Body of pancreas (tissue), 4 donors: Measurements from ENCODE around the gene SMARCD3. TPM values are rescaled to one million over a fixed set of nuclear protein-coding genes. Genes with fewer than 3 reads are reported as not detected.
A peak's percentile ranks its signal among the peaks of the same experiment; 100 is the strongest.

Experiments used
- ATAC-seq: fragments of 150-250 bp; one replicate; pipeline ENCODE4 v1.9.1; 2016
- DNase-seq, 4 donors: peaks; one replicate each; pipeline ENCODE4 v3.0.0-alpha.2; 2019
- H3K27ac ChIP-seq, 4 donors: fragments of 200-600 bp; sonication (generic); 1 replicate in 3 of 4; 2 replicates in 1 of 4; pipeline versions ENCODE4 v1.5.1 to v1.6.1; 2016 to 2019; ENCODE audit warnings: mild to moderate bottlenecking in 1 of 4, mixed read lengths in 1 of 4, moderate library complexity in 1 of 4
- H3K27me3 ChIP-seq, 2 donors: fragments of 200-600 bp; sonication (generic); one replicate each; pipeline ENCODE4 v1.6.0; 2016; ENCODE audit warnings: mild to moderate bottlenecking in 1 of 2
- H3K36me3 ChIP-seq, 2 donors: fragments of 200-600 bp; sonication (generic); replicated peaks in 1 of 2; 2 replicates each; pipeline ENCODE4 v1.5.1; 2016; ENCODE audit warnings: low read depth in 2 of 2; ENCODE audit not compliant: insufficient read depth in 1 of 2
- H3K4me1 ChIP-seq: fragments of 200-600 bp; sonication (generic); one replicate; pipeline ENCODE4 v1.6.0; 2016
- H3K4me3 ChIP-seq, 2 donors: fragments of 200-600 bp; sonication (generic); 1 replicate in 1 of 2; 2 replicates in 1 of 2; pipeline ENCODE4 v1.5.1; 2016 to 2019
- H3K9me3 ChIP-seq, 3 donors: fragments of 200-600 bp; sonication (generic); 1 replicate in 2 of 3; 2 replicates in 1 of 3; pipeline ENCODE4 v1.5.1; 2016
- POLR2A ChIP-seq, 3 donors: fragments of 450-650 bp; IDR thresholded peaks; one replicate each; pipeline ENCODE4 v1.6.1; 2016; ENCODE audit warnings: antibody characterized with exemption in 3 of 3, mild to moderate bottlenecking in 2 of 3
- WGBS, 2 donors: methylation state at CpG; one replicate each; pipeline ENCODE4 v1.1.5; 2017; 5-methylcytosine and 5-hydroxymethylcytosine counted together
- intact Hi-C: fragments of 100-400 bp; cut with DNase I; formaldehyde crosslinking; loops from one replicate; pipeline ENCODE4 v1.15.1; 2023
- total RNA-seq, 2 donors: library from RNA; depleted of rRNA; stranded (reverse); fragments of >200 nt; gene quantifications; one replicate each; pipeline ENCODE4 v1.1.0, GENCODE V29; 2016
- TF ChIP-seq, protein P1 (sequence below), 7 experiments: fragments of 450-650 bp in 4 of 7; fragments of 200-600 bp in 3 of 7; sonication (generic) in 3 of 7; IDR thresholded peaks; one replicate each; pipeline ENCODE4 v1.5.1; 2016 to 2019; ENCODE audit warnings: antibody characterized with exemption in 7 of 7

Gene SMARCD3
- total RNA-seq, 2 donors from 2014 or later, result 22.3 to 37.2 TPM

DNA sequence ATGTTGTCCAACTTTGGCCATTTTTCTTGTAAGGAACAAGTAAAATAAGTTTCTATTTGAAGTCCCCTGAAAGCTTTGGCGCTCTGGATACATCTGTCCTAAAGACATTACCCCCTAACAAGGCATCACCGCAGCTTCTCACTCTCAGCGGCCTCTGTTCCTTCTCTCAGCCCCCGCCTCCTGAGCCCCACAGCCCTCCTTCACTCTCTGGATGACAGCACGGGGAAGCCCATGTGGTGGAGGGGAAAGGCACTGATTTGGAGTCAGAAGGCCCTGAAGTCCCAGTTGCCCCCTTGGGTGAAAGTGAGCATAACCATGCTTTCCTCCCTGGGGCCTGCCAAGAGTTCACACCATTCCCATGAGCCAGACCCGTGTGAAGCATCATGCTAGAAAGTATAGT is 42.8 kb downstream of the SMARCD3 start:
- Histone ChIP-seq H3K27me3 (no peaks in the 10 kb centered on the region), H3K4me1 (no peaks in the 10 kb centered on the region), H3K27ac (no peak overlapping the region), H3K4me3 (no peak overlapping the region), H3K9me3 (no peaks in the 10 kb centered on the region), H3K36me3 (no peaks in the 10 kb centered on the region)
- no peak for TF ChIP-seq POLR2A (IDR thresholded peaks at IDR 0.05)
- TF ChIP-seq, protein P1, sequence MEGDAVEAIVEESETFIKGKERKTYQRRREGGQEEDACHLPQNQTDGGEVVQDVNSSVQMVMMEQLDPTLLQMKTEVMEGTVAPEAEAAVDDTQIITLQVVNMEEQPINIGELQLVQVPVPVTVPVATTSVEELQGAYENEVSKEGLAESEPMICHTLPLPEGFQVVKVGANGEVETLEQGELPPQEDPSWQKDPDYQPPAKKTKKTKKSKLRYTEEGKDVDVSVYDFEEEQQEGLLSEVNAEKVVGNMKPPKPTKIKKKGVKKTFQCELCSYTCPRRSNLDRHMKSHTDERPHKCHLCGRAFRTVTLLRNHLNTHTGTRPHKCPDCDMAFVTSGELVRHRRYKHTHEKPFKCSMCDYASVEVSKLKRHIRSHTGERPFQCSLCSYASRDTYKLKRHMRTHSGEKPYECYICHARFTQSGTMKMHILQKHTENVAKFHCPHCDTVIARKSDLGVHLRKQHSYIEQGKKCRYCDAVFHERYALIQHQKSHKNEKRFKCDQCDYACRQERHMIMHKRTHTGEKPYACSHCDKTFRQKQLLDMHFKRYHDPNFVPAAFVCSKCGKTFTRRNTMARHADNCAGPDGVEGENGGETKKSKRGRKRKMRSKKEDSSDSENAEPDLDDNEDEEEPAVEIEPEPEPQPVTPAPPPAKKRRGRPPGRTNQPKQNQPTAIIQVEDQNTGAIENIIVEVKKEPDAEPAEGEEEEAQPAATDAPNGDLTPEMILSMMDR (IDR thresholded peaks at IDR 0.05), result no peak
- intact Hi-C loops, result no loop called here
- no peak for DNase-seq
- 59 to 66% methylated on average over 6 of the region's 6 CpGs for WGBS, 2 donors
- no peak for ATAC-seq

DNA sequence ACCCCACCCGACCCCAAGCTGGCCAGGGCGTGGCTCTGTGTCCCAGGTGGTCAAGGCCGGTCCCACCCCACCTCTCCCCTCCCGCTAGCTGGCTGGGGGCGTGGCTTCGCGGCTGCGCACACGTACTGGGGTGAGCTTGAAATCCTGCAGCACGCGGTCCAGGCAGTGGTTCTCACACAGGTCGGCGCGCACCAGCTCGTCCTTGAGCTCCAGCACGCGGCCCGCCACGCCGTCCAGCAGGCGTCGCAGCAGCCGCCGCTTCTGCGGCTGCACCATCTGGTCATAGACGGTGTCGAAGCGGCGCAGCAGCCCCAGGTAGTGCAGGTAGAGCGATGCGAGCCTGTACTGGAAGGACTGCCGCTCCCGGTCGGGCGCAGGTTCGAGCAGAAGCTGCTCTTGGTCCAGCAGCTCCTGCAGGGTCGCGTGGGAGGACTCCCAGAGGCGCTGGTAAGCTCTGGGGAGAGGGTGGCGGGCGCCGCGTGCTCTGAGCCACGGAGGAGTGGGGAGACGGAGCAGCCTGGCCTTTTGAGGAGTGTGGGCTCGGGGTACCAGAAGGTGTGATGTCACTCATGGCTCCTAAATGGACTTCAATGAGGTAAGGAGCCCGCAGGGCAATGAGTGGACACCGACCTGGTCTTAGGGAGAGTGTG is 44.0 kb downstream of the SMARCD3 start:
- Histone ChIP-seq H3K27ac (no peak overlapping the region), H3K27me3 (no peaks in the 10 kb centered on the region), H3K36me3 (no peaks in the 10 kb centered on the region), H3K4me3 (no peak overlapping the region), H3K9me3 (no peaks in the 10 kb centered on the region), H3K4me1 (no peaks in the 10 kb centered on the region)
- ATAC-seq (no peak), DNase-seq (peak in 1 of 4 donors; percentile 25)
- TF ChIP-seq, protein P1 (IDR thresholded peaks at IDR 0.05), result no peak
- no peak for TF ChIP-seq POLR2A (IDR thresholded peaks at IDR 0.05)
- intact Hi-C loops, result no loop called here
- WGBS, 2 donors, result 55 to 70% methylated on average over 17 to 48 of the region's 48 CpGs

DNA sequence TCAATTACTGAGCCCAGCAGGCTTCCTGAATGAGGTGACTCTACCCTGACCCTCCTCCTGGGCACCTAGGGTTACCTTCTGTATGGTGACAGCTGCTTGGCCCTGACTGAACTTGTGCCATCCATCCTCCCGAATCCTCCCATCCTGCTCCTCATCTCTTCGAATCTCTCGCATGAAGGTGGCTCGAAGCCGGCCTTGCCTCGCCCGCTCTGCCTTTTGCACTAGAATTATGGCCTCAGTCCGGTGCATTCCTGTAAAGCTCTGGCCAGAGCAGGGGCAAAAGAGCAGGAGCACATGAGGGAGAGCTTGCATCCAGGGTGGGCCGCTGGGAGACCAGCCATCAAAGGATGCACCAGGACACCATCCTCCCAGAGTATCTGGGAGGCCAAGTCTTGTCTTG is 45.7 kb downstream of the SMARCD3 start:
- no peaks in the 10 kb centered on the region for H3K9me3 ChIP-seq
- H3K27ac ChIP-seq, result no peak overlapping the region
- ATAC-seq (no peak), DNase-seq (no peak)
- H3K4me1 ChIP-seq, result no peaks in the 10 kb centered on the region
- TF ChIP-seq POLR2A (IDR thresholded peaks at IDR 0.05), result no peak
- TF ChIP-seq, protein P1 (IDR thresholded peaks at IDR 0.05), result no peak
- intact Hi-C loops, result no loop called here
- H3K27me3 ChIP-seq, result no peaks in the 10 kb centered on the region
- 85 to 88% methylated on average over 9 of the region's 9 CpGs for WGBS, 2 donors
- no peaks in the 10 kb centered on the region for H3K36me3 ChIP-seq
- no peak overlapping the region for H3K4me3 ChIP-seq

DNA sequence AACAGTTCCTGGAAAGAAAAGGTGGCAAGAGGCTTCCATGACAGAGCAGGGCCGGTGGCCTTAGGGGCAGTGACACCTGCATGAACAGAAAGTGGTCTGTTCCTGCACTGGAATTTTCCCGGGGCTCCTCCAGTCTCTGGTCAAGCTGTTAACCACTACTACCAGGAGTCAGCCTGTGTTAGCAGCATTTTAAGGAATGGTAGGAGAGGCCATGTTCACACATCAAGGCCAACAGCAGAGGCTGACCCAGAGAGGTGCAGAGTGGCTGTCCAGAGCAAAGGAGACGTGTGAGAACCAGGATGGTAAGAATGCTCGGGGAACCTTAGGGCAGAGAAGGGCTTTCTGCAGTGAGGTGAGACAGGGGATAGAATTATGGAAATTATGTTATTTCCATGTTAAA is 46.7 kb downstream of the SMARCD3 start:
- H3K9me3 ChIP-seq, result no peaks in the 10 kb centered on the region
- no peak overlapping the region for H3K27ac ChIP-seq
- no peak overlapping the region for H3K4me3 ChIP-seq
- no peak for ATAC-seq
- TF ChIP-seq, protein P1 (IDR thresholded peaks at IDR 0.05), result no peak
- TF ChIP-seq POLR2A (IDR thresholded peaks at IDR 0.05), result no peak
- H3K36me3 ChIP-seq, result no peaks in the 10 kb centered on the region
- H3K4me1 ChIP-seq, result no peaks in the 10 kb centered on the region
- H3K27me3 ChIP-seq, result no peaks in the 10 kb centered on the region
- no peak for DNase-seq
- 57 to 62% methylated on average over 4 of the region's 4 CpGs for WGBS, 2 donors
- intact Hi-C loops, result no loop called here

DNA sequence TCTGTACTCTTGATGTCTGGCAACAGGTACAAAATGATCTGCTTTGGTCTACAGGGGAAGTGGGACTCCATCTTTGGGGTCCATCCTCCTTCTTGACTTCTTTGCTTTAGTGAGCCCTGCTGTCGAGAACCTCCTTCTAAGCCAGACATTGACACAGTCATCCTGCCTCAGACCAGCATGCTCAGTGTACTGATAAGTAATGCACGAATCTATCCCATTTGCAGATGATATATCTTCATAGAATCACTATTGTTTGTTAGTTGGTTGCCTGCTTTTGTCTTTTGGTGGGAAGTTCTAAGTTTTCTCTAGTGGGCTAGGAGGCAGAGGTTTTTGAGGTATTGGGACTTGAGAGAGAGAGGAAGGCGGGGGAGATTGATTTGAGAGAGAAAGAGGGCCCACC is 47.1 kb downstream of the SMARCD3 start:
- H3K27ac ChIP-seq, result no peak overlapping the region
- DNase-seq (no peak), ATAC-seq (no peak)
- TF ChIP-seq, protein P1 (IDR thresholded peaks at IDR 0.05), result no peak
- TF ChIP-seq POLR2A (IDR thresholded peaks at IDR 0.05), result no peak
- H3K27me3 ChIP-seq, result no peaks in the 10 kb centered on the region
- H3K4me1 ChIP-seq, result no peaks in the 10 kb centered on the region
- H3K9me3 ChIP-seq, result no peaks in the 10 kb centered on the region
- intact Hi-C loops, result no loop called here
- H3K36me3 ChIP-seq, result no peaks in the 10 kb centered on the region
- 59 to 70% methylated on average over 3 of the region's 3 CpGs for WGBS, 2 donors
- no peak overlapping the region for H3K4me3 ChIP-seq
